Thoracic aorta (tissue), 2 donors: ENCODE measurements around the gene TTC23L. TPM values are rescaled to one million over a fixed set of nuclear protein-coding genes. Genes with fewer than 3 reads are reported as not detected.

ENCODE experiments used
- ATAC-seq: fragments of 150-250 bp; one replicate; pipeline ENCODE4 v1.8.0; 2017; ENCODE audit warnings: low read depth; ENCODE audit not compliant: insufficient number of reproducible peaks, low FRiP score
- DNase-seq: peaks from one replicate; pipeline ENCODE4 v3.0.0-alpha.2; 2020; ENCODE audit warnings: low spot score
- H3K27ac ChIP-seq, 2 donors: fragments of 200-600 bp; sonication (generic); 1 replicate in 1 of 2; 2 replicates in 1 of 2; pipeline ENCODE4 v1.5.1; 2016; ENCODE audit warnings: mild to moderate bottlenecking in 2 of 2, moderate library complexity in 2 of 2
- H3K27me3 ChIP-seq: fragments of 200-600 bp; sonication (generic); replicated peaks from 2 replicates; pipeline ENCODE4 v1.6.0; 2016; ENCODE audit warnings: mild to moderate bottlenecking; ENCODE audit not compliant: insufficient read depth
- H3K36me3 ChIP-seq: fragments of 200-600 bp; sonication (generic); one replicate; pipeline ENCODE4 v1.5.1; 2016
- H3K4me1 ChIP-seq, 2 donors: fragments of 200-600 bp; sonication (generic); 1 replicate in 1 of 2; 2 replicates in 1 of 2; pipeline versions ENCODE4 v1.5.1 to v1.6.0; 2016; ENCODE audit warnings: low read depth in 2 of 2, mild to moderate bottlenecking in 1 of 2; ENCODE audit not compliant: control insufficient read depth in 1 of 2
- H3K4me3 ChIP-seq: fragments of 200-600 bp; sonication (generic); 2 replicates; pipeline ENCODE4 v1.5.1; 2016; ENCODE audit warnings: mild to moderate bottlenecking
- H3K9me3 ChIP-seq: fragments of 200-600 bp; sonication (generic); 2 replicates; pipeline ENCODE4 v1.5.1; 2016
- total RNA-seq, 2 donors: library from RNA; depleted of rRNA; stranded (reverse); fragments of >200 nt; gene quantifications; one replicate each; pipeline versions ENCODE4 v1.1.0 to v1.2.3, GENCODE V29; 2016
- TF ChIP-seq, protein P1 (sequence below): fragments of 200-600 bp; sonication (generic); IDR thresholded peaks from one replicate; pipeline ENCODE4 v1.5.1; 2019; ENCODE audit warnings: antibody characterized with exemption

The TTC23L gene
- total RNA-seq, 2 donors from 2014 or later: 3.7 TPM; not detected in 1

GRCh38 chr5:34866989-34867471 lies 28.1 kb downstream of the TTC23L start:
- Histone ChIP-seq H3K27me3 (no peaks in the 10 kb centered on the region), H3K27ac (peak overlapping the region; percentile 19 to 26), H3K9me3 (no peaks in the 10 kb centered on the region), H3K4me1 (peaks cover 11 to 23% of the 10 kb centered on the region in 2 donors), H3K36me3 (no peaks in the 10 kb centered on the region), H3K4me3 (no peak overlapping the region)
- DNase-seq: no peak
- no peak for ATAC-seq
- TF ChIP-seq, protein P1, sequence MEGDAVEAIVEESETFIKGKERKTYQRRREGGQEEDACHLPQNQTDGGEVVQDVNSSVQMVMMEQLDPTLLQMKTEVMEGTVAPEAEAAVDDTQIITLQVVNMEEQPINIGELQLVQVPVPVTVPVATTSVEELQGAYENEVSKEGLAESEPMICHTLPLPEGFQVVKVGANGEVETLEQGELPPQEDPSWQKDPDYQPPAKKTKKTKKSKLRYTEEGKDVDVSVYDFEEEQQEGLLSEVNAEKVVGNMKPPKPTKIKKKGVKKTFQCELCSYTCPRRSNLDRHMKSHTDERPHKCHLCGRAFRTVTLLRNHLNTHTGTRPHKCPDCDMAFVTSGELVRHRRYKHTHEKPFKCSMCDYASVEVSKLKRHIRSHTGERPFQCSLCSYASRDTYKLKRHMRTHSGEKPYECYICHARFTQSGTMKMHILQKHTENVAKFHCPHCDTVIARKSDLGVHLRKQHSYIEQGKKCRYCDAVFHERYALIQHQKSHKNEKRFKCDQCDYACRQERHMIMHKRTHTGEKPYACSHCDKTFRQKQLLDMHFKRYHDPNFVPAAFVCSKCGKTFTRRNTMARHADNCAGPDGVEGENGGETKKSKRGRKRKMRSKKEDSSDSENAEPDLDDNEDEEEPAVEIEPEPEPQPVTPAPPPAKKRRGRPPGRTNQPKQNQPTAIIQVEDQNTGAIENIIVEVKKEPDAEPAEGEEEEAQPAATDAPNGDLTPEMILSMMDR: no peak

DNA sequence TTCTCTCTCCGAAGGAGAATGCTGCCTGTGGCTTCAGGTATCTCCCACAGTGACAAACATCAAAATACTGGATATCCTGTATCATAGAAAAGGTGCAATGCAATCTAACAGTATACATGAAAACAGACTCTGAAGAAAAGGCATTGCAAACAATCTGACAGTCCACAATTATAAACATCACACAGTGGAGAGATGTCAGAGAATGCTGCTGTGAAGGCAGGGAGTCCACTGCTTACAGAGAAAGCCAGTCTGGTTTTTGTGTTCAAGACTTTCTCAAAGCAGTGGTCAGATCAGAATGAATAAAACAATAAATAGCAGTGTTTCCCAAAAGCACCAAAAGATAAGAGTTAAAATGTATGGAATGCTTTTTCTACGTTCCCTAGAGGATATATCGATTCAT lies 28.7 kb downstream of the TTC23L start:
- Histone ChIP-seq H3K27ac (peak overlapping the region in 1 of 2 donors; percentile 26), H3K4me1 (peaks cover 11 to 23% of the 10 kb centered on the region in 2 donors), H3K9me3 (no peaks in the 10 kb centered on the region), H3K36me3 (no peaks in the 10 kb centered on the region), H3K27me3 (no peaks in the 10 kb centered on the region), H3K4me3 (no peak overlapping the region)
- TF ChIP-seq, protein P1: no peak
- DNase-seq (no peak), ATAC-seq (no peak)

DNA sequence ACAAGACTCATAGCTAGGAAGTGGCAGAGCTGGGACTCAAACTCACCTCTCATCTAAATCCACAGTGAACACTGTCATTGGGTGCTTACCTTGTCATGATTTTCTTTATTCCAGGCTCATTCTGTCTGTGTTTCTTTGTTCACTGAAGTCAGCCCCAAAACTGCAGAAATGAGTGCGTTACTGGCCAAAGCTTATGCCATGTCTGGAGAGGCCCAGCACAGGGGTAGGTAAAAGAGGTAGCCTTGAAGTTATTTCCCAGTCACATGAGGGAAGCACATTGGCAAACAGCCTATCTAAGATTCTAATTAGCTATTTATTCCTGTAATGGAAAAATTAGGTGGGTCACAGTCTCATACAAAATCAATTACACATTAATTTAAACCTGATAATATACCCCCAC lies 29.8 kb downstream of the TTC23L start:
- H3K4me1 ChIP-seq: peaks cover 9 to 20% of the 10 kb centered on the region in 2 donors
- ATAC-seq: no peak
- DNase-seq: no peak
- no peaks in the 10 kb centered on the region for H3K36me3 ChIP-seq
- no peaks in the 10 kb centered on the region for H3K27me3 ChIP-seq
- H3K9me3 ChIP-seq: no peaks in the 10 kb centered on the region
- TF ChIP-seq, protein P1: no peak
- H3K4me3 ChIP-seq: no peak overlapping the region
- H3K27ac ChIP-seq: no peak overlapping the region

DNA sequence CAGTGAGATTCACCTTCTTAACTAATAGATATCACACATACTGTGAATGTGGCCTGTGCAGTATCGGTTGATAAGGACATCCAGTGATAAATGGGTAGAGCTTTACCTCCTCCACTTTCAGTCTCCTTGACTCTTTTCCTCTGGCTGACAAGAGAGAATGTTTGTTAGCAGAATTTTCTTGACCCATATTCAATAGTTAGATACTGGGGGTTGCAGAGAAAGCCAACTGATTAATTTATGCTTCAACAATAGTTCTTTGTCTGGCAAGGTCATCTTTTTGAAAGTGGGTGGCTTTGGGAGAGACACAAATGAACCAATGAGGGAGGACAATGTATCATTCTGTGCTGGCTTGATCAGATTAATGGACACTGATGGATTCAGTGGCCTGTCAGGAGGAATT lies 30.3 kb downstream of the TTC23L start:
- no peak overlapping the region for H3K4me3 ChIP-seq
- TF ChIP-seq, protein P1: no peak
- H3K4me1 ChIP-seq: peaks cover 9 to 18% of the 10 kb centered on the region in 2 donors
- no peak for ATAC-seq
- no peaks in the 10 kb centered on the region for H3K27me3 ChIP-seq
- DNase-seq: no peak
- H3K27ac ChIP-seq: no peak overlapping the region
- no peaks in the 10 kb centered on the region for H3K9me3 ChIP-seq
- no peaks in the 10 kb centered on the region for H3K36me3 ChIP-seq

DNA sequence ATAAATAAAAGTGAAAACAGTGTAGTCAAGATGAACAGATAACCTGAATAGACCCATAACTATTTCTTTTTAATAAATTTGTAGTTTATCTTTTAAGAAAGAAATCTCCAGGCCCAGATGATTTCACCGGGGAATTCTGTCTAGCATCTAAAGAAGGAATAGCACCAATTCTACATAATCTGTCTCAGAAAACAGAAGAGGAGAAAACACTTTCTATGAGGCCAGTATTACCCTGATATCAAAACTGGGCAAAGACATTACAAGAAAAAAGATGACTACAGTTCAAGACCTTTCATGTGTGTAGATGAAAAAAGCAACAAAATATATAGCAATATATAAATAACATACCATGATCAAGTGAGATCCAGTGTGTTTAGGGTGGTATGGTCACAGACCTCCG lies 31.4 kb downstream of the TTC23L start:
- ATAC-seq (no peak), DNase-seq (no peak)
- Histone ChIP-seq H3K27ac (no peak overlapping the region), H3K27me3 (no peaks in the 10 kb centered on the region), H3K4me1 (peaks cover 9 to 18% of the 10 kb centered on the region in 2 donors), H3K9me3 (no peaks in the 10 kb centered on the region), H3K36me3 (no peaks in the 10 kb centered on the region), H3K4me3 (no peak overlapping the region)
- TF ChIP-seq, protein P1: no peak
